HG03469 (cell line): Measurements from ENCODE around the gene CNGB1.
"Not testable (repeated sequence)": the region's sequence is repeated elsewhere in the genome, so short reads cannot be mapped to it uniquely, and the experiment has no call there.

Experiments
- ATAC-seq: cut with Tn5 transposase; IDR thresholded peaks from one replicate; pipeline ENCODE4 v1.9.1; 2021; ENCODE audit warnings: mild to moderate bottlenecking, moderate library complexity, moderate number of reproducible peaks; ENCODE audit not compliant: unreplicated experiment

Gene CNGB1

GRCh38 chr16:57892447-57893096, 78.4 kb downstream of the CNGB1 start:
- no peak for ATAC-seq

GRCh38 chr16:57892041-57892440, 78.9 kb downstream of the CNGB1 start:
- ATAC-seq: no peak

GRCh38 chr16:57890752-57891111, 80.2 kb downstream of the CNGB1 start:
- ATAC-seq: no peak

GRCh38 chr16:57889960-57890751, 80.8 kb downstream of the CNGB1 start:
- ATAC-seq: no peak

- ATAC-seq: no peak
These were observed 81.4 kb downstream of the CNGB1 start for GRCh38 chr16:57889522-57889921.

GRCh38 chr16:57889111-57889510, 81.8 kb downstream of the CNGB1 start:
- no peak for ATAC-seq

- ATAC-seq: no peak
These were observed 82.8 kb downstream of the CNGB1 start for GRCh38 chr16:57888128-57888527.

GRCh38 chr16:57887711-57888110, 83.2 kb downstream of the CNGB1 start:
- no peak for ATAC-seq

- no peak for ATAC-seq
These were observed 84.5 kb downstream of the CNGB1 start for GRCh38 chr16:57886427-57886826.

GRCh38 chr16:57884655-57885133, 86.2 kb downstream of the CNGB1 start:
- ATAC-seq: no peak

GRCh38 chr16:57883953-57884654, 86.8 kb downstream of the CNGB1 start:
- no peak for ATAC-seq

- no peak for ATAC-seq
These were observed 87.4 kb downstream of the CNGB1 start for GRCh38 chr16:57883480-57883879.

- ATAC-seq: no peak
These were observed 88.1 kb downstream of the CNGB1 start for GRCh38 chr16:57882792-57883191.

GRCh38 chr16:57882206-57882605, 88.7 kb downstream of the CNGB1 start:
- no peak for ATAC-seq

GRCh38 chr16:57878586-57878985, 92.3 kb downstream of the CNGB1 start:
- no peak for ATAC-seq

- ATAC-seq: no peak
These were observed 94.7 kb downstream of the CNGB1 start for GRCh38 chr16:57876210-57876609.

GRCh38 chr16:57875347-57875746, 95.6 kb downstream of the CNGB1 start:
- ATAC-seq: no peak

- no peak for ATAC-seq
These were observed 97.7 kb downstream of the CNGB1 start for GRCh38 chr16:57873218-57873617.

- ATAC-seq: not testable (repeated sequence)
These were observed 98.2 kb downstream of the CNGB1 start for GRCh38 chr16:57872764-57873163.

- ATAC-seq: no peak
These were observed 99.5 kb downstream of the CNGB1 start for GRCh38 chr16:57871456-57871855.

GRCh38 chr16:57870753-57871454, 100.0 kb downstream of the CNGB1 start:
- no peak for ATAC-seq
